H1 (cell line): ENCODE measurements around the gene TPMT. TPM values are rescaled to one million over a fixed set of nuclear protein-coding genes. Genes with fewer than 3 reads are reported as not detected.
"Not testable (repeated sequence)": the region's sequence is repeated elsewhere in the genome, so short reads cannot be mapped to it uniquely, and the experiment has no call there.

Experiments used
- CTCF ChIA-PET: fragments of 300-600 bp; sonication (Branson Sonifier 250); formaldehyde crosslinking; loops from one replicate; lab custom pipeline; 2021; ENCODE audit not compliant: partially characterized antibody; lab: Charles Lee
- POLR2A ChIA-PET: fragments of 300-600 bp; sonication (Branson Sonifier 250); formaldehyde crosslinking; loops from one replicate; lab custom pipeline; 2021; ENCODE audit warnings: inconsistent platforms; ENCODE audit not compliant: partially characterized antibody; lab: Charles Lee
- DNase-seq, 2 experiments: peaks; one replicate each; pipeline versions ENCODE4 v3.0.0 to v3.0.0-alpha.2; 2010 to 2022; ENCODE audit warnings: low spot score in 2 of 2, low read depth in 1 of 2, mixed read lengths in 1 of 2
- FAIRE-seq: peaks from 2 replicates; lab custom pipeline; 2011; peaks lifted over from hg19 to GRCh38; lab: Jason Lieb, UNC
- H2AFZ ChIP-seq: 2 replicates; pipeline ENCODE4 v1.8.1; 2012; ENCODE audit warnings: low read length, inconsistent platforms
- H2AK5ac ChIP-seq: 2 replicates; pipeline ENCODE4 v1.6.1; 2013; ENCODE audit warnings: low read depth, low read length
- H2BK120ac ChIP-seq: replicated peaks from 2 replicates; pipeline ENCODE3; 2013; ENCODE audit warnings: low read depth, low read length, inconsistent platforms
- H2BK12ac ChIP-seq: 2 replicates; pipeline ENCODE4 v1.6.1; 2013; ENCODE audit warnings: low read depth, low read length
- H2BK15ac ChIP-seq: 2 replicates; pipeline ENCODE4 v1.6.1; 2013; ENCODE audit warnings: low read length
- H2BK20ac ChIP-seq: 2 replicates; pipeline ENCODE4 v1.6.1; 2013; ENCODE audit warnings: low read length
- H2BK5ac ChIP-seq: 2 replicates; pipeline ENCODE4 v1.6.1; 2013; ENCODE audit warnings: low read depth, low read length
- H3K14ac ChIP-seq: 2 replicates; pipeline ENCODE4 v1.6.1; 2013; ENCODE audit warnings: inconsistent platforms; ENCODE audit not compliant: insufficient read length
- H3K18ac ChIP-seq: 2 replicates; pipeline ENCODE4 v1.6.1; 2013; ENCODE audit warnings: low read length; ENCODE audit errors: extremely low read depth
- H3K23ac ChIP-seq: 2 replicates; pipeline ENCODE4 v1.6.1; 2013; ENCODE audit warnings: inconsistent platforms; ENCODE audit not compliant: insufficient read length
- H3K23me2 ChIP-seq: 2 replicates; pipeline ENCODE4 v1.6.1; 2013; ENCODE audit warnings: low read depth, low read length
- H3K27ac ChIP-seq: 2 replicates; pipeline ENCODE4 v1.6.1; 2011; ENCODE audit warnings: low read depth, low read length, inconsistent platforms
- H3K27me3 ChIP-seq, 4 experiments: replicated peaks in 1 of 4; 1 replicate in 1 of 4; 2 replicates in 3 of 4; pipeline versions ENCODE4 v1.6.1 to v1.8.1; 2011 to 2013; ENCODE audit warnings: low read length in 3 of 4, mild to moderate bottlenecking in 3 of 4, inconsistent platforms in 2 of 4, mixed read lengths in 2 of 4, moderate library complexity in 1 of 4; ENCODE audit not compliant: control insufficient read depth in 3 of 4, insufficient read depth in 3 of 4; ENCODE audit errors: extremely low read depth in 1 of 4
- H3K36me3 ChIP-seq, 4 experiments: 2 replicates each; pipeline versions ENCODE4 v1.6.1 to v1.8.1; 2011 to 2013; ENCODE audit warnings: mild to moderate bottlenecking in 4 of 4, low read length in 3 of 4, moderate library complexity in 2 of 4, control low read depth in 1 of 4, inconsistent platforms in 1 of 4; ENCODE audit not compliant: insufficient read depth in 4 of 4, control insufficient read depth in 2 of 4
- H3K4ac ChIP-seq: replicated peaks from 2 replicates; pipeline ENCODE3; 2013; ENCODE audit warnings: low read length, low read depth, mixed read lengths, inconsistent platforms; ENCODE audit not compliant: insufficient read length
- H3K4me1 ChIP-seq, 4 experiments: replicated peaks in 1 of 4; 1 replicate in 1 of 4; 2 replicates in 3 of 4; pipeline versions ENCODE4 v1.6.1 to v1.8.1; 2011 to 2013; ENCODE audit warnings: low read length in 3 of 4, inconsistent platforms in 2 of 4, mixed read lengths in 1 of 4; ENCODE audit not compliant: insufficient read depth in 4 of 4, control insufficient read depth in 3 of 4
- H3K4me2 ChIP-seq, 2 experiments: 2 replicates each; pipeline versions ENCODE4 v1.6.1 to v1.8.1; 2011 to 2013; ENCODE audit warnings: low read depth in 2 of 2, low read length in 2 of 2, control low read depth in 1 of 2, inconsistent platforms in 1 of 2, mild to moderate bottlenecking in 1 of 2; ENCODE audit not compliant: insufficient read depth in 1 of 2
- H3K4me3 ChIP-seq, 4 experiments: fragments of 200-600, 300-600 bp in 1 of 4; sonication (generic), shearing (Covaris generic), sonication (Bioruptor Twin) in 1 of 4; 2 replicates each; pipeline versions ENCODE4 v1.5.1 to v1.8.1; 2011 to 2016; ENCODE audit warnings: low read length in 4 of 4, low read depth in 3 of 4, control low read depth in 2 of 4, inconsistent platforms in 2 of 4, mild to moderate bottlenecking in 2 of 4, mixed read lengths in 1 of 4, moderate library complexity in 1 of 4; ENCODE audit not compliant: insufficient read depth in 2 of 4; ENCODE audit errors: extremely low read depth in 1 of 4
- H3K56ac ChIP-seq: replicated peaks from 2 replicates; pipeline ENCODE3; 2013; ENCODE audit warnings: low read depth, mild to moderate bottlenecking, mixed read lengths, low read length, inconsistent platforms; ENCODE audit not compliant: insufficient read length
- H3K79me1 ChIP-seq: 2 replicates; pipeline ENCODE4 v1.6.1; 2013; ENCODE audit warnings: low read depth, low read length, control low read depth
- H3K79me2 ChIP-seq, 2 experiments: 2 replicates each; pipeline versions ENCODE4 v1.6.1 to v1.8.1; 2012 to 2013; ENCODE audit warnings: low read length in 2 of 2, mild to moderate bottlenecking in 2 of 2, inconsistent platforms in 1 of 2; ENCODE audit not compliant: insufficient read depth in 2 of 2, control insufficient read depth in 1 of 2
- H3K9ac ChIP-seq, 4 experiments: replicated peaks in 1 of 4; 1 replicate in 1 of 4; 2 replicates in 3 of 4; pipeline versions ENCODE4 v1.6.1 to v1.8.1; 2011 to 2013; ENCODE audit warnings: low read depth in 3 of 4, low read length in 3 of 4, control low read depth in 2 of 4, mild to moderate bottlenecking in 2 of 4, moderate library complexity in 2 of 4, inconsistent platforms in 1 of 4; ENCODE audit errors: extremely low read depth in 1 of 4
- H3K9me3 ChIP-seq, 2 experiments: 2 replicates each; pipeline versions ENCODE4 v1.6.1 to v1.8.1; 2012 to 2013; ENCODE audit warnings: mild to moderate bottlenecking in 2 of 2, moderate library complexity in 2 of 2, control low read depth in 1 of 2, inconsistent platforms in 1 of 2, low read depth in 1 of 2, low read length in 1 of 2, mixed read lengths in 1 of 2; ENCODE audit not compliant: insufficient read depth in 2 of 2
- H4K20me1 ChIP-seq, 2 experiments: replicated peaks in 1 of 2; 2 replicates each; pipeline versions ENCODE3 to v1.8.1; 2011 to 2013; ENCODE audit warnings: inconsistent platforms in 2 of 2, low read length in 2 of 2, mild to moderate bottlenecking in 1 of 2; ENCODE audit not compliant: insufficient read depth in 2 of 2, control insufficient read depth in 1 of 2
- H4K5ac ChIP-seq: 2 replicates; pipeline ENCODE4 v1.6.1; 2013; ENCODE audit warnings: low read length, low read depth, mixed read lengths, inconsistent platforms; ENCODE audit not compliant: insufficient read length
- H4K8ac ChIP-seq: 2 replicates; pipeline ENCODE4 v1.8.0; 2013; ENCODE audit warnings: mild to moderate bottlenecking, moderate library complexity, low read length, inconsistent platforms; ENCODE audit not compliant: insufficient read depth; ENCODE audit errors: extremely low read depth
- H4K91ac ChIP-seq: replicated peaks from 2 replicates; pipeline ENCODE3; 2013; ENCODE audit warnings: low read length, mixed read lengths, inconsistent platforms; ENCODE audit not compliant: insufficient read length
- WGBS, 2 experiments: shearing (Covaris generic) in 1 of 2; methylation state at CpG; one replicate each; pipeline versions ENCODE4 v1.1.6 to v1.1.7; 2013 to 2015; ENCODE audit warnings: low lambda C conversion rate in 2 of 2, mixed read lengths in 2 of 2, inconsistent platforms in 1 of 2, low coverage in 1 of 2, missing lambda C conversion rate in 1 of 2; ENCODE audit not compliant: insufficient replicate concordance in 2 of 2, insufficient coverage in 1 of 2, insufficient read length in 1 of 2; ENCODE audit errors: extremely low coverage in 1 of 2, missing lambda C conversion rate in 1 of 2; 5-methylcytosine and 5-hydroxymethylcytosine counted together
- polyA plus RNA-seq, 7 experiments: library from polyadenylated mRNA; depleted of rRNA in 3 of 7; stranded (reverse) in 5 of 7; unstranded in 2 of 7; fragments of >200 nt in 5 of 7; fragments of 200-250 nt in 2 of 7; gene quantifications; 1 replicate in 5 of 7; 2 replicates in 1 of 7; 4 replicates in 1 of 7; pipeline versions ENCODE4 v1.2.1 to v1.2.3, GENCODE V29; 2011 to 2013; ENCODE audit warnings: missing spikeins in 2 of 7, mixed read lengths in 2 of 7
- total RNA-seq: library from RNA; stranded (reverse); fragmentation: NEBNext Ultra II Directional; extraction: Animal tissue kit (Norgen Biotek cat#: 25700); gene quantifications from 2 replicates; pipeline ENCODE4 v1.2.1, GENCODE V29; 2021

The TPMT gene
- total and polyA plus RNA-seq, 2 of the 8 experiments (the other 6 are each of a cell fraction or from before 2014, with no cell fraction given): 12.3 to 17.2 TPM

DNA sequence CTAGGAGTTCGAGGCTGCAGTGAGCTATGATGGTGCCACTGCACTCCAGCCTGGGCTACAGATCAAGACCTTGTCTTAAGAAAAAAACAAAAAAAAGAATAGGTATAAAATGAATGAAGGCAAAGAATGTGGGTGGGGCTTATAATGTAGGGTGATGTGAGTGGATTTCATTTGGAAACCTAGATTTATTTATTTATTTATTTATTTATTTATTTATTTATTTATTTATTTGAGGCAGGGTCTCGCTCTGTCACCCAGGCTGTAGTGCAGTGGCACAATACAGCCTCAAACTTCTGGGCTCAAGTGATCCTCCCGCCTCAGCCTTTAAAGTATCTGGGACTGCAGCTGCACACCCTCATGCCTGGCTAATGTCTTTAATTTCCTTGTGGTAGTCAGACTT, 3.5 kb downstream of the TPMT start:
- not testable (repeated sequence) for H3K4me2 ChIP-seq, H3K36me3 ChIP-seq, H3K9ac ChIP-seq, H3K4me1 ChIP-seq, H3K79me2 ChIP-seq, H2BK120ac ChIP-seq, H4K91ac ChIP-seq, H4K8ac ChIP-seq, FAIRE-seq, H2BK12ac ChIP-seq, H3K4ac ChIP-seq, H4K20me1 ChIP-seq, H2AK5ac ChIP-seq, H3K18ac ChIP-seq, H3K23me2 ChIP-seq, H3K9me3 ChIP-seq, H3K27me3 ChIP-seq, H3K23ac ChIP-seq, H3K56ac ChIP-seq, DNase-seq, H4K5ac ChIP-seq, H3K79me1 ChIP-seq, H2BK15ac ChIP-seq, H2BK20ac ChIP-seq, H2BK5ac ChIP-seq, H3K14ac ChIP-seq, H2AFZ ChIP-seq, H3K27ac ChIP-seq, H3K4me3 ChIP-seq
- WGBS, 2 experiments: 97% methylated on average over 3 of the region's 3 CpGs; no CpG with 5 or more reads in 1 of the 2 experiments
- POLR2A ChIA-PET: interaction anchor here (0.6 kb wide), 2 partner anchors 176 to 818 kb away, joined by 3 to 6 read pairs; no protein-coding TSS in a partner anchor
- CTCF ChIA-PET: interaction anchor here (1.5 kb wide), 1 partner anchor 13 kb away, joined by 5 read pairs; no protein-coding TSS in a partner anchor
